ENCODE results near the gene NDUFB7. TPM values are rescaled to one million over a fixed set of nuclear protein-coding genes. Genes with fewer than 3 reads are reported as not detected.
A peak's percentile ranks its signal among the peaks of the same experiment; 100 is the strongest.

Gene NDUFB7
- polyA plus RNA-seq, 1 of the 3 experiments (the other 2 are of a cell fraction): 465 TPM

GRCh38 chr19:14528419-14529253 lies 43.2 kb downstream of the NDUFB7 start:
- 18% methylated on average over 32 of the region's 39 CpGs for WGBS (ENCODE audit: low lambda C conversion rate)
- Histone ChIP-seq H3K9ac (peak overlapping the region; percentile 62), H3K9me2 (no peaks in the 10 kb centered on the region), H3K9me3 (no peaks in the 10 kb centered on the region), H3K36me3 (replicated peaks in 1 of 2; ENCODE audit: control insufficient read depth in 1 of 2, insufficient read depth in 2 of 2, low read length in 1 of 2) (no peaks in the 10 kb centered on the region), H3K4me1 (ENCODE audit: control insufficient read depth in 1 of 2, insufficient read depth in 2 of 2, low read depth in 1 of 2, low read length in 1 of 2) (peaks cover 8 to 12% of the 10 kb centered on the region in 2 experiments; a peak in 3 of 4 replicates), H3F3A (replicated peaks; ENCODE audit: insufficient read depth) (peaks cover 25% of the 10 kb centered on the region), H3K4me3 (ENCODE audit: low read depth in 2 of 2, low read length in 1 of 2) (peak overlapping the region; percentile 75), H4K20me1 (ENCODE audit: insufficient read depth) (no peaks in the 10 kb centered on the region), H3K27ac (ENCODE audit: low read depth in 2 of 2, low read length in 1 of 2) (peak overlapping the region; percentile 18 to 52; a peak in 2 of 4 replicates), H3K79me2 (ENCODE audit: insufficient read depth) (peaks cover 40% of the 10 kb centered on the region), H3K4me2 (peak overlapping the region; percentile 81), H2AFZ (ENCODE audit: low read depth) (peak overlapping the region; percentile 92), H3K27me3 (ENCODE audit: insufficient read depth) (no peaks in the 10 kb centered on the region)
- no peak for DNase-seq
- TF ChIP-seq YY1 (IDR thresholded peaks at IDR 0.05; ENCODE audit: low read depth): no peak
- TF ChIP-seq, protein P1, sequence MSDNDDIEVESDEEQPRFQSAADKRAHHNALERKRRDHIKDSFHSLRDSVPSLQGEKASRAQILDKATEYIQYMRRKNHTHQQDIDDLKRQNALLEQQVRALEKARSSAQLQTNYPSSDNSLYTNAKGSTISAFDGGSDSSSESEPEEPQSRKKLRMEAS (IDR thresholded peaks at IDR 0.05; ENCODE audit: low read depth): no peak; the same call in 1 of the 2 replicates
- no peak for TF ChIP-seq SIN3A (IDR thresholded peaks at IDR 0.05; ENCODE audit: borderline replicate concordance, low read depth, low read length)
- no peak for TF ChIP-seq GABPA (IDR thresholded peaks at IDR 0.05; ENCODE audit: low read depth)
- TF ChIP-seq USF1 (IDR thresholded peaks at IDR 0.05; ENCODE audit: borderline replicate concordance, low read depth): 0 out of 2 replicates have a peak, but pooled peaks have one; percentile 14
- TF ChIP-seq FOSL2 (IDR thresholded peaks at IDR 0.05; ENCODE audit: borderline replicate concordance, low read depth): no peak
- TF ChIP-seq RXRA (IDR thresholded peaks at IDR 0.05; ENCODE audit: borderline replicate concordance, low read depth): no peak
- TF ChIP-seq FOXM1 (IDR thresholded peaks at IDR 0.05; ENCODE audit: low read depth): no peak
- POLR2A ChIA-PET: interaction anchor here (1.0 kb wide), 1 partner anchor 10 kb away, joined by 3 read pairs; no protein-coding TSS in a partner anchor
- CTCF ChIA-PET: interaction anchor here (0.6 to 0.9 kb wide), 2 partner anchors 49 to 1690 kb away, joined by 3 read pairs; no protein-coding TSS in a partner anchor

GRCh38 chr19:14526423-14526822 lies 45.4 kb downstream of the NDUFB7 start:
- ChIA-PET CTCF (interaction anchor here (0.8 to 1.5 kb wide), 4 partner anchors 8 to 30 kb away, joined by 3 to 4 read pairs (median 3); no protein-coding TSS in a partner anchor), POLR2A (no interaction called here)
- H3K4me3 ChIP-seq (ENCODE audit: low read depth in 2 of 2, low read length in 1 of 2): no peak overlapping the region
- no peaks in the 10 kb centered on the region for H3K27me3 ChIP-seq (ENCODE audit: insufficient read depth)
- TF ChIP-seq SIN3A (IDR thresholded peaks at IDR 0.05; ENCODE audit: borderline replicate concordance, low read depth, low read length) (no peak), TAF1 (IDR thresholded peaks at IDR 0.05; ENCODE audit: borderline replicate concordance, low read depth, low read length) (no peak), NRF1 (IDR thresholded peaks at IDR 0.05; ENCODE audit: low read depth, low read length) (no peak), RFX5 (IDR thresholded peaks at IDR 0.05; ENCODE audit: low read length) (no peak), FOSL2 (IDR thresholded peaks at IDR 0.05; ENCODE audit: borderline replicate concordance, low read depth) (no peak), TEAD4 (IDR thresholded peaks at IDR 0.05; ENCODE audit: borderline replicate concordance, insufficient read depth) (no peak)
- no peak for DNase-seq
- H3K9me3 ChIP-seq: no peaks in the 10 kb centered on the region
- H3K9ac ChIP-seq: no peak overlapping the region
- no peaks in the 10 kb centered on the region for H3K36me3 ChIP-seq (replicated peaks in 1 of 2; ENCODE audit: control insufficient read depth in 1 of 2, insufficient read depth in 2 of 2, low read length in 1 of 2)
- peaks cover 25% of the 10 kb centered on the region for H3F3A ChIP-seq (replicated peaks; ENCODE audit: insufficient read depth)
- no peak overlapping the region for H2AFZ ChIP-seq (ENCODE audit: low read depth)
- H3K27ac ChIP-seq (ENCODE audit: low read depth in 2 of 2, low read length in 1 of 2): no peak overlapping the region
- 68% methylated on average over 4 of the region's 4 CpGs for WGBS (ENCODE audit: low lambda C conversion rate)
- H4K20me1 ChIP-seq (ENCODE audit: insufficient read depth): no peaks in the 10 kb centered on the region
- no peak overlapping the region for H3K4me2 ChIP-seq
- no peaks in the 10 kb centered on the region for H3K9me2 ChIP-seq
- peaks cover 4 to 21% of the 10 kb centered on the region in 2 experiments; a peak in 3 of 4 replicates for H3K4me1 ChIP-seq (ENCODE audit: control insufficient read depth in 1 of 2, insufficient read depth in 2 of 2, low read depth in 1 of 2, low read length in 1 of 2)
- H3K79me2 ChIP-seq (ENCODE audit: insufficient read depth): peaks cover 18% of the 10 kb centered on the region
